Lower leg skin (tissue), 3 donors: Measurements from ENCODE around the gene OFD1.

Experiments
- POLR2A ChIP-seq, 2 donors: fragments of 450-650 bp; IDR thresholded peaks; one replicate each; pipeline ENCODE4 v1.6.1; 2016 to 2017; ENCODE audit warnings: antibody characterized with exemption in 2 of 2, mild to moderate bottlenecking in 1 of 2, moderate library complexity in 1 of 2
- TF ChIP-seq, protein P1 (sequence below), 3 donors: fragments of 450-650 bp; IDR thresholded peaks; one replicate each; pipeline ENCODE4 v1.5.1; 2016; ENCODE audit warnings: antibody characterized with exemption in 3 of 3, mild to moderate bottlenecking in 3 of 3, moderate library complexity in 2 of 3

DNA sequence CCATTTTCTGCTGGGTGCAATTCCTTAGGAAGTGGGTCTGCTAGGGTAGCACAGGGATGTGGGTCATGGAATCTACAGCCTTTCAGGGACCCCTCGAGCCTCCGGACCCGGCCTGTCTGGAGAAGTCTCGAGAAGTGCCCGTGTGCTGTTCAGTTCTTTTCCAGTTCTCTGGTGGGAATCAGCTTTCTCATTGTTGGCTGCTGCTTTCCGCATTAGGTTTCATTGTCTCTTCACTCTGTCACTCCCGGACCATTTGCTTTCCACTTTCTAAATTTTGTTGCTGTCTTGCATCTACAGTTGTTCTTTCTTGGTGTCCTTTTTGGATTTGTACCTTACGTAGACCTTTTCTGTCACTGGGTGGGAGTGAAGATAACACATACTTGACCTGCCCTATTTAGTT is 39.6 kb upstream of the OFD1 start:
- TF ChIP-seq, protein P1, sequence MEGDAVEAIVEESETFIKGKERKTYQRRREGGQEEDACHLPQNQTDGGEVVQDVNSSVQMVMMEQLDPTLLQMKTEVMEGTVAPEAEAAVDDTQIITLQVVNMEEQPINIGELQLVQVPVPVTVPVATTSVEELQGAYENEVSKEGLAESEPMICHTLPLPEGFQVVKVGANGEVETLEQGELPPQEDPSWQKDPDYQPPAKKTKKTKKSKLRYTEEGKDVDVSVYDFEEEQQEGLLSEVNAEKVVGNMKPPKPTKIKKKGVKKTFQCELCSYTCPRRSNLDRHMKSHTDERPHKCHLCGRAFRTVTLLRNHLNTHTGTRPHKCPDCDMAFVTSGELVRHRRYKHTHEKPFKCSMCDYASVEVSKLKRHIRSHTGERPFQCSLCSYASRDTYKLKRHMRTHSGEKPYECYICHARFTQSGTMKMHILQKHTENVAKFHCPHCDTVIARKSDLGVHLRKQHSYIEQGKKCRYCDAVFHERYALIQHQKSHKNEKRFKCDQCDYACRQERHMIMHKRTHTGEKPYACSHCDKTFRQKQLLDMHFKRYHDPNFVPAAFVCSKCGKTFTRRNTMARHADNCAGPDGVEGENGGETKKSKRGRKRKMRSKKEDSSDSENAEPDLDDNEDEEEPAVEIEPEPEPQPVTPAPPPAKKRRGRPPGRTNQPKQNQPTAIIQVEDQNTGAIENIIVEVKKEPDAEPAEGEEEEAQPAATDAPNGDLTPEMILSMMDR (IDR thresholded peaks at IDR 0.05) = no peak
- no peak for TF ChIP-seq POLR2A (IDR thresholded peaks at IDR 0.05)
